HCT116 (cell line): ENCODE measurements around the gene ANXA7. TPM values are rescaled to one million over a fixed set of nuclear protein-coding genes. Genes with fewer than 3 reads are reported as not detected.

Experiments
- ATAC-seq: fragments of 200-7000 bp; cut with Tn5 transposase; 2 replicates; pipeline ENCODE4 v1.9.1; 2020; ENCODE audit warnings: mild to moderate bottlenecking, moderate library complexity
- BruUV-seq: library from RNA; stranded (reverse); fragments of 400-500 nt; replicated peaks from 2 replicates; lab custom pipeline; 2021; lab: Mats Ljungman, UMichigan
- CTCF ChIA-PET: fragments of 300-600 bp; sonication (Branson Sonifier 250); formaldehyde crosslinking; loops from one replicate; lab custom pipeline; 2021; ENCODE audit warnings: antibody characterized with exemption; lab: Charles Lee
- POLR2A ChIA-PET: fragments of 300-600, 350-600 bp; sonication (Branson Sonifier 250); formaldehyde crosslinking; loops from one replicate; lab custom pipeline; 2021; ENCODE audit warnings: antibody characterized with exemption; lab: Charles Lee
- RAD21 ChIA-PET, 2 experiments: fragments of 300-600 bp; sonication (Branson Sonifier 250); formaldehyde crosslinking; loops; one replicate each; lab custom pipeline; 2023; ENCODE audit warnings: low total read pairs in 2 of 2; ENCODE audit not compliant: uncharacterized antibody in 2 of 2, unreplicated experiment in 2 of 2, low non-redundant PET in 1 of 2; lab: Charles Lee
- DNase-seq: peaks from one replicate; pipeline ENCODE4 v3.0.0-alpha.2; 2010; ENCODE audit warnings: low read depth, low spot score
- H2AFZ ChIP-seq: fragments of 200-600 bp; shearing (Covaris generic), sonication (generic); 2 replicates; pipeline ENCODE4 v1.6.1; 2017; ENCODE audit warnings: low read depth, mixed run types, mixed read lengths, antibody characterized with exemption, low read length; ENCODE audit not compliant: poor library complexity, severe bottlenecking
- H3K27ac ChIP-seq: 2 replicates; pipeline ENCODE4 v1.5.1; 2012; ENCODE audit warnings: low read depth, low read length
- H3K27me3 ChIP-seq: fragments of 200-600 bp; sonication (generic); 2 replicates; pipeline ENCODE4 v1.6.1; 2016; ENCODE audit warnings: mixed run types, low read length, mixed read lengths; ENCODE audit not compliant: insufficient read depth
- H3K36me3 ChIP-seq, 2 experiments: fragments of 200-500 bp in 1 of 2; fragments of 200-600 bp in 1 of 2; sonication (Bioruptor generic) in 1 of 2; sonication (generic) in 1 of 2; 2 replicates each; pipeline versions ENCODE4 v1.5.1 to v1.6.1; 2014 to 2016; ENCODE audit warnings: low read length in 2 of 2, inconsistent platforms in 1 of 2, mixed read lengths in 1 of 2, mixed run types in 1 of 2; ENCODE audit not compliant: insufficient read depth in 2 of 2, control insufficient read depth in 1 of 2
- H3K4me1 ChIP-seq, 2 experiments: fragments of 200-600 bp in 1 of 2; sonication (generic) in 1 of 2; 2 replicates each; pipeline versions ENCODE4 v1.5.1 to v1.6.1; 2012 to 2017; ENCODE audit warnings: low read length in 2 of 2, inconsistent platforms in 1 of 2, mild to moderate bottlenecking in 1 of 2, mixed read lengths in 1 of 2, mixed run types in 1 of 2, moderate library complexity in 1 of 2; ENCODE audit not compliant: insufficient read depth in 2 of 2, control insufficient read depth in 1 of 2
- H3K4me2 ChIP-seq: fragments of 200-600 bp; sonication (generic); 2 replicates; pipeline ENCODE4 v1.6.1; 2017; ENCODE audit warnings: mixed run types, low read length, mixed read lengths
- H3K4me3 ChIP-seq, 2 experiments: fragments of 200-600 bp in 1 of 2; sonication (generic) in 1 of 2; replicated peaks in 1 of 2; 2 replicates each; pipeline ENCODE4 v1.5.1; 2011 to 2016; ENCODE audit warnings: low read length in 2 of 2, control low read depth in 1 of 2, low read depth in 1 of 2, mild to moderate bottlenecking in 1 of 2, mixed read lengths in 1 of 2, mixed run types in 1 of 2
- H3K79me2 ChIP-seq: fragments of 200-600 bp; sonication (generic); 2 replicates; pipeline ENCODE4 v1.6.1; 2017; ENCODE audit warnings: mild to moderate bottlenecking, mixed run types, low read length, moderate library complexity, mixed read lengths; ENCODE audit not compliant: insufficient read depth
- H3K9ac ChIP-seq: fragments of 200-600 bp; sonication (generic); 2 replicates; pipeline ENCODE4 v1.6.1; 2016; ENCODE audit warnings: low read length, mixed read lengths
- H3K9me2 ChIP-seq: fragments of 200-600 bp; sonication (generic), shearing (Covaris generic); 2 replicates; pipeline ENCODE4 v1.6.1; 2017; ENCODE audit warnings: mixed run types, mild to moderate bottlenecking, moderate library complexity; ENCODE audit not compliant: insufficient read depth
- H3K9me3 ChIP-seq, 2 experiments: fragments of 200-500 bp in 1 of 2; fragments of 200-600 bp in 1 of 2; sonication (Bioruptor generic) in 1 of 2; sonication (generic) in 1 of 2; 2 replicates each; pipeline ENCODE4 v1.6.1; 2014 to 2017; ENCODE audit warnings: low read length in 2 of 2, mixed read lengths in 2 of 2, inconsistent platforms in 1 of 2, low read depth in 1 of 2, mild to moderate bottlenecking in 1 of 2, mixed run types in 1 of 2, moderate library complexity in 1 of 2; ENCODE audit not compliant: control insufficient read depth in 1 of 2, insufficient read depth in 1 of 2
- H4K20me1 ChIP-seq: fragments of 200-600 bp; sonication (generic), shearing (Covaris generic); 2 replicates; pipeline ENCODE4 v1.6.1; 2017; ENCODE audit warnings: mixed run types, mild to moderate bottlenecking, moderate library complexity; ENCODE audit not compliant: insufficient read depth
- CBX3 ChIP-seq: IDR thresholded peaks from 2 replicates; pipeline ENCODE4 v1.6.1; 2012; ENCODE audit warnings: low read depth
- CEBPB ChIP-seq: IDR thresholded peaks from 2 replicates; pipeline ENCODE4 v1.6.1; 2012; ENCODE audit warnings: low read depth
- EGR1 ChIP-seq: IDR thresholded peaks from 2 replicates; pipeline ENCODE4 v1.6.1; 2012; ENCODE audit warnings: low read depth
- ELF1 ChIP-seq: IDR thresholded peaks from 2 replicates; pipeline ENCODE4 v1.6.1; 2012; ENCODE audit warnings: low read depth, borderline replicate concordance
- EZH2 ChIP-seq: fragments of 200-600 bp; sonication (generic); IDR thresholded peaks from 2 replicates; pipeline ENCODE4 v1.6.1; 2017; ENCODE audit warnings: antibody characterized with exemption, mixed run types
- EZH2phosphoT487 ChIP-seq: fragments of 200-600 bp; IDR thresholded peaks from 2 replicates; pipeline ENCODE4 v1.6.1; 2018; ENCODE audit warnings: antibody characterized with exemption, borderline replicate concordance
- JUND ChIP-seq: IDR thresholded peaks from 2 replicates; pipeline ENCODE4 v1.6.1; 2012
- POLR2AphosphoS5 ChIP-seq: IDR thresholded peaks from 2 replicates; pipeline ENCODE4 v1.6.1; 2011; ENCODE audit warnings: mild to moderate bottlenecking, low read depth, low read length, moderate library complexity
- SIN3A ChIP-seq: IDR thresholded peaks from 2 replicates; pipeline ENCODE4 v1.6.1; 2012; ENCODE audit warnings: low read depth
- SP1 ChIP-seq: IDR thresholded peaks from 2 replicates; pipeline ENCODE4 v1.6.1; 2012; ENCODE audit warnings: low read depth
- TCF7L2 ChIP-seq: IDR thresholded peaks from 2 replicates; pipeline ENCODE4 v1.7.0; 2011; ENCODE audit warnings: borderline replicate concordance, inconsistent platforms; ENCODE audit not compliant: insufficient read depth, insufficient read length; ENCODE audit errors: extremely low read depth
- ZNF274 ChIP-seq: fragments of 200-500 bp; sonication (Bioruptor generic); IDR thresholded peaks from 2 replicates; pipeline ENCODE4 v1.6.1; 2014; ENCODE audit warnings: mild to moderate bottlenecking, low read depth, low read length, inconsistent platforms
- intact Hi-C: fragments of 100-400 bp; cut with micrococcal nuclease; formaldehyde crosslinking; loops from 2 replicates; pipeline ENCODE4 v1.10.0; 2022
- total RNA-seq: library from RNA; stranded (reverse); gene quantifications from one replicate; pipeline ENCODE4 v1.2.1, GENCODE V29; 2021; ENCODE audit not compliant: unreplicated experiment
- TF ChIP-seq, protein P1 (sequence below), 3 experiments: fragments of 200-600 bp in 1 of 3; sonication (generic) in 1 of 3; IDR thresholded peaks in 2 of 3; conservative IDR thresholded peaks in 1 of 3; 2 replicates each; pipeline ENCODE4 v1.5.1; 2012 to 2017; ENCODE audit warnings: low read depth in 2 of 3, low read length in 2 of 3, antibody characterized with exemption in 1 of 3, borderline replicate concordance in 1 of 3, control low read depth in 1 of 3, mild to moderate bottlenecking in 1 of 3, mixed read lengths in 1 of 3, mixed run types in 1 of 3, moderate library complexity in 1 of 3; ENCODE audit not compliant: insufficient read depth in 1 of 3

Gene ANXA7
- total RNA-seq, 1 experiment from 2014 or later: 105 TPM

DNA sequence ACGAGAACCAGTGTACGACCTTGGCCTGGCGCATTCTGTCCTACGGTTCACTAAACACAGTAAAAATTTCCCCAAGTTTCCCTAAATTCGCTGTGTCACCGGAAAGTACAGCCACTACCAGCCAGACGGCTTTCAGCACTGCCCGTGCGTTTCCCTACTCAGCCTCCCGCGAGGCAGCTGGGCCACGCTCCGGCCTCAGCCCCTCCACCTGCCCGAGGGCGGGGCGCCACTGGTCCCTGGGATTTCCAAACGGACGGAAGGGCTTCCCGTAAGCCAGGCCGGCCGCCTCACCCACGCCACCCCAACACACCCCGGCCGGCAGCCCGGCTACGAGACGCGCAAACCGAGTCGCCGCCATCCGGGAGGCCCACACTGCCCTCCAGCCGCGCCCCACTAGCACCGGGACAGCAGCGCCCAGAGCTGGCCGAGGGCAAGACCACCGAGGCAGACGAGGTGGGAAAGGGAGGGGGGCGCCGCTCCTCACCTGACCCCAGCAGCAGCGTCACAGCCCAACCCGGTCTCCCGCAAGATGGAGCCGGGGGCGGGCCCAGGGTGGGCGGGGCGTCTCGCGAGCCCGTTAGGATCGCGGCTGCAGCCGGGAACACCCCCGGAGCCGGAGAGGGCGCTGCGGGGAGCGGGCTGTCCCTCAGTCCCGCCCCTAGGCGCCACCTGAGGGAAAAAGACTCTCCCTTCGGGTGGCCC lies at the start of gene ANXA7 (continued):
- TF ChIP-seq, protein P1, sequence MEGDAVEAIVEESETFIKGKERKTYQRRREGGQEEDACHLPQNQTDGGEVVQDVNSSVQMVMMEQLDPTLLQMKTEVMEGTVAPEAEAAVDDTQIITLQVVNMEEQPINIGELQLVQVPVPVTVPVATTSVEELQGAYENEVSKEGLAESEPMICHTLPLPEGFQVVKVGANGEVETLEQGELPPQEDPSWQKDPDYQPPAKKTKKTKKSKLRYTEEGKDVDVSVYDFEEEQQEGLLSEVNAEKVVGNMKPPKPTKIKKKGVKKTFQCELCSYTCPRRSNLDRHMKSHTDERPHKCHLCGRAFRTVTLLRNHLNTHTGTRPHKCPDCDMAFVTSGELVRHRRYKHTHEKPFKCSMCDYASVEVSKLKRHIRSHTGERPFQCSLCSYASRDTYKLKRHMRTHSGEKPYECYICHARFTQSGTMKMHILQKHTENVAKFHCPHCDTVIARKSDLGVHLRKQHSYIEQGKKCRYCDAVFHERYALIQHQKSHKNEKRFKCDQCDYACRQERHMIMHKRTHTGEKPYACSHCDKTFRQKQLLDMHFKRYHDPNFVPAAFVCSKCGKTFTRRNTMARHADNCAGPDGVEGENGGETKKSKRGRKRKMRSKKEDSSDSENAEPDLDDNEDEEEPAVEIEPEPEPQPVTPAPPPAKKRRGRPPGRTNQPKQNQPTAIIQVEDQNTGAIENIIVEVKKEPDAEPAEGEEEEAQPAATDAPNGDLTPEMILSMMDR (IDR thresholded peaks at IDR 0.05 in 2 of 3, conservative IDR thresholded peaks at IDR 0.05 in 1 of 3; ENCODE audit: borderline replicate concordance in 1 of 3, insufficient read depth in 1 of 3, low read depth in 2 of 3, low read length in 2 of 3): peak in 1 of 3 experiments; percentile 8; a peak in 1 of 6 replicates
- TF ChIP-seq EZH2phosphoT487: no peak
- no peak for TF ChIP-seq EZH2
- peak; percentile 77 for TF ChIP-seq EGR1
- TF ChIP-seq CBX3: no peak
- TF ChIP-seq, all 23 proteins: peak for 9

DNA sequence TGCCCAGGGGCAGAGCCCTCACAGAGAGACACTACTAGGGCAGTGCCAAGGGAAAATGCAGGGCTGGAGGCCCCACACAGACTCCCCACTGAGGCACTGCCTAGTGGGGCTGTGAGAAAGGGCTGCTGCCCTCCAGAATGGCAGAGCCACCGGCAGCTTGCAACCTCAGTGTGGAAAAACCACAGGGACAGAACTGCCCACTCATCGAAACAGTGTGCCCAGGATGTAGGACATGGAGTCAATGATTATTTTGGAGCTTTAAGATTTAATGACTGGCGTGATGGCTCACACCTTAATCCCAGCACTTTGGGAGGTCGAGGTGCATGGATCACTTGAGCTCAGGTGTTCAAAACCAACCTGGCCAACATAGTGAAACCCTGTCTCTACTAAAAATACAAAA lies 47.0 kb upstream of the ANXA7 start:
- no peak overlapping the region for H3K4me2 ChIP-seq
- H2AFZ ChIP-seq: no peak overlapping the region
- H3K9me2 ChIP-seq: no peaks in the 10 kb centered on the region
- no peak overlapping the region for H3K9ac ChIP-seq
- H3K4me3 ChIP-seq: no peak overlapping the region
- H3K79me2 ChIP-seq: no peaks in the 10 kb centered on the region
- DNase-seq (no peak), ATAC-seq (no peak)
- H3K27ac ChIP-seq: no peak overlapping the region
- CTCF ChIA-PET: no interaction called here
- intact Hi-C loops: no loop called here
- H3K9me3 ChIP-seq: no peaks in the 10 kb centered on the region
- H3K36me3 ChIP-seq: peaks cover 2 to 4% of the 10 kb centered on the region in 2 experiments; a peak in 2 of 4 replicates
- no TSS peak for BruUV-seq
- no peaks in the 10 kb centered on the region for H3K27me3 ChIP-seq
- no peaks in the 10 kb centered on the region for H3K4me1 ChIP-seq
- RAD21 ChIA-PET: no interaction called here
- POLR2A ChIA-PET: no interaction called here
- TF ChIP-seq SIN3A (no peak), JUND (no peak), ZNF274 (no peak), POLR2AphosphoS5 (no peak), SP1 (no peak), CEBPB (no peak), TCF7L2 (no peak), ELF1 (no peak)
- TF ChIP-seq, protein P1 (IDR thresholded peaks at IDR 0.05 in 2 of 3, conservative IDR thresholded peaks at IDR 0.05 in 1 of 3; ENCODE audit: borderline replicate concordance in 1 of 3, insufficient read depth in 1 of 3, low read depth in 2 of 3, low read length in 2 of 3): no peak
- TF ChIP-seq, all 23 proteins: peak for 0
- no peaks in the 10 kb centered on the region for H4K20me1 ChIP-seq
